Right lobe of liver (tissue), 6 donors: ENCODE measurements around the gene SNAI1. TPM values are rescaled to one million over a fixed set of nuclear protein-coding genes. Genes with fewer than 3 reads are reported as not detected.

Source experiments
- ATAC-seq, 4 donors: fragments of 200-7000 bp; cut with Tn5 transposase; one replicate each; pipeline ENCODE4 v1.9.1; 2020; ENCODE audit warnings: mild to moderate bottlenecking in 4 of 4, moderate library complexity in 4 of 4
- DNase-seq, 3 donors: peaks; one replicate each; pipeline ENCODE4 v3.0.0-alpha.2; 2020
- H3K27ac ChIP-seq, 3 donors: fragments of 200-600 bp; one replicate each; pipeline ENCODE4 v1.8.0; 2022
- H3K27me3 ChIP-seq, 2 donors: fragments of 200-600 bp; one replicate each; pipeline ENCODE4 v1.8.0; 2022
- H3K36me3 ChIP-seq, 4 donors: fragments of 200-600 bp; sonication (generic) in 1 of 4; one replicate each; pipeline versions ENCODE4 v1.5.1 to v1.8.0; 2017 to 2022; ENCODE audit warnings: control low read depth in 1 of 4
- H3K4me1 ChIP-seq, 4 donors: fragments of 200-600 bp; sonication (generic) in 1 of 4; one replicate each; pipeline versions ENCODE4 v1.5.1 to v1.8.0; 2017 to 2022; ENCODE audit warnings: control low read depth in 1 of 4
- H3K4me3 ChIP-seq, 3 donors: fragments of 200-600 bp; one replicate each; pipeline ENCODE4 v1.8.0; 2022
- H3K9me3 ChIP-seq, 4 donors: fragments of 200-600 bp; sonication (generic) in 1 of 4; one replicate each; pipeline versions ENCODE4 v1.5.1 to v1.8.0; 2017 to 2022; ENCODE audit warnings: control low read depth in 1 of 4
- CTCF ChIP-seq, 4 donors: fragments of 200-600 bp in 3 of 4; fragments of 450-650 bp in 1 of 4; IDR thresholded peaks; one replicate each; pipeline versions ENCODE4 v1.5.1 to v1.8.0; 2016 to 2022; ENCODE audit warnings: antibody characterized with exemption in 4 of 4, mild to moderate bottlenecking in 2 of 4
- POLR2A ChIP-seq: fragments of 450-650 bp; IDR thresholded peaks from one replicate; pipeline ENCODE4 v1.6.1; 2017; ENCODE audit warnings: antibody characterized with exemption, mild to moderate bottlenecking
- WGBS: methylation state at CpG from one replicate; pipeline ENCODE4 v1.1.6; 2018; ENCODE audit warnings: low coverage, low lambda C conversion rate; ENCODE audit not compliant: insufficient coverage; ENCODE audit errors: missing lambda C conversion rate; 5-methylcytosine and 5-hydroxymethylcytosine counted together
- intact Hi-C, 2 donors: fragments of 100-400 bp; cut with DNase I; formaldehyde crosslinking; loops; one replicate each; pipeline versions ENCODE4 v1.11.2 to v1.14.1; 2022
- total RNA-seq, 6 experiments: library from RNA; depleted of rRNA in 2 of 6; stranded (reverse); fragments of >200 nt in 2 of 6; fragmentation: NEBNext Ultra II Directional in 3 of 6; extraction: Animal tissue kit (Norgen Biotek cat#: 25700) in 3 of 6; gene quantifications; one replicate each; pipeline versions ENCODE4 v1.1.0 to v1.2.4, GENCODE V29; 2016 to 2023
- donor health status: DM: no; HTN: yes; CAD: no.
- donor health status: DM: no; HTN: no; CAD: no.
- donor health status: DM: no; HTN: no; CAD: no.
- donor health status: DM: no; HTN: yes; CAD: no.
- donor health status: DM: no; HTN: yes; CAD: no.

The SNAI1 gene
- total RNA-seq, 6 experiments from 2014 or later, result 0.73 to 1.9 (median 1.1) TPM

- WGBS, result 85% methylated on average over 3 of the region's 3 CpGs
- peaks cover 0 to 67% (median 27%) of the 10 kb centered on the region in 4 donors for H3K36me3 ChIP-seq
- ATAC-seq (no peak), DNase-seq (no peak)
- intact Hi-C loops, result no loop called here
- no peak overlapping the region for H3K27ac ChIP-seq
- H3K4me1 ChIP-seq, result peaks cover 0 to 15% (median 7%) of the 10 kb centered on the region in 4 donors
- no peaks in the 10 kb centered on the region for H3K9me3 ChIP-seq
- no peaks in the 10 kb centered on the region for H3K27me3 ChIP-seq
- TF ChIP-seq POLR2A (no peak), CTCF (IDR thresholded peaks at IDR 0.05) (no peak)
- H3K4me3 ChIP-seq, result no peak overlapping the region
Measured at GRCh38 chr20:49942942-49943341, 39.8 kb upstream of the SNAI1 start.

- intact Hi-C loops, result no loop called here
- no peaks in the 10 kb centered on the region for H3K9me3 ChIP-seq
- 60% methylated on average over 2 of the region's 3 CpGs for WGBS
- no peak overlapping the region for H3K27ac ChIP-seq
- H3K4me3 ChIP-seq, result no peak overlapping the region
- no peaks in the 10 kb centered on the region for H3K4me1 ChIP-seq
- no peak for ATAC-seq
- H3K36me3 ChIP-seq, result peaks cover 6 to 84% (median 36%) of the 10 kb centered on the region in 4 donors
- TF ChIP-seq CTCF (IDR thresholded peaks at IDR 0.05) (no peak), POLR2A (no peak)
- H3K27me3 ChIP-seq, result no peaks in the 10 kb centered on the region
- DNase-seq, result no peak
Measured at GRCh38 chr20:49945306-49945700, 37.5 kb upstream of the SNAI1 start.

GRCh38 chr20:49945701-49946477, 36.9 kb upstream of the SNAI1 start:
- Histone ChIP-seq H3K4me3 (no peak overlapping the region), H3K27me3 (no peaks in the 10 kb centered on the region), H3K27ac (no peak overlapping the region), H3K9me3 (no peaks in the 10 kb centered on the region), H3K36me3 (peaks cover 6 to 89% (median 39%) of the 10 kb centered on the region in 4 donors), H3K4me1 (no peaks in the 10 kb centered on the region)
- 73% methylated on average over 4 of the region's 10 CpGs for WGBS
- DNase-seq, result no peak
- no peak for ATAC-seq
- TF ChIP-seq CTCF (IDR thresholded peaks at IDR 0.05) (no peak), POLR2A (no peak)
- intact Hi-C loops, result no loop called here

GRCh38 chr20:49948178-49948577, 34.6 kb upstream of the SNAI1 start:
- no peak overlapping the region for H3K27ac ChIP-seq

More at GRCh38 chr20:49948178-49948577, 34.6 kb upstream of the SNAI1 start:
- H3K27me3 ChIP-seq, result no peaks in the 10 kb centered on the region
- H3K4me1 ChIP-seq, result no peaks in the 10 kb centered on the region
- peaks cover 14 to 89% (median 46%) of the 10 kb centered on the region in 4 donors for H3K36me3 ChIP-seq
- DNase-seq, result no peak
- 78% methylated on average over 3 of the region's 3 CpGs for WGBS
- no peak overlapping the region for H3K4me3 ChIP-seq
- no peak for ATAC-seq
- H3K9me3 ChIP-seq, result no peaks in the 10 kb centered on the region
- TF ChIP-seq POLR2A (no peak), CTCF (IDR thresholded peaks at IDR 0.05) (no peak)
- intact Hi-C loops, result no loop called here
